ENCODE measurements around the gene SKAP2.

Gene SKAP2

GRCh38 chr7:26663874-26664273 is 200.5 kb downstream of the SKAP2 start:
- no peaks in the 10 kb centered on the region for H3K9me3 ChIP-seq (ENCODE audit: insufficient read depth, low read length, severe bottlenecking)
- TF ChIP-seq CTCF (IDR thresholded peaks at IDR 0.05; ENCODE audit: borderline replicate concordance, extremely low read depth, low read length, poor library complexity, severe bottlenecking), result no peak
- no peak for TF ChIP-seq EZH2 (IDR thresholded peaks at IDR 0.05; ENCODE audit: borderline replicate concordance, low read depth, low read length, severe bottlenecking)
- H3K36me3 ChIP-seq (ENCODE audit: insufficient read depth, low read length), result no peaks in the 10 kb centered on the region
- no peaks in the 10 kb centered on the region for H4K20me1 ChIP-seq (ENCODE audit: insufficient read depth, low read length)
- no peak overlapping the region for H3K4me3 ChIP-seq (ENCODE audit: low read depth in 1 of 2, low read length in 2 of 2)
- H3K79me2 ChIP-seq (ENCODE audit: insufficient read depth, low read length), result no peaks in the 10 kb centered on the region
- H3K27me3 ChIP-seq (ENCODE audit: insufficient read depth, low read length, poor library complexity), result no peaks in the 10 kb centered on the region
- DNase-seq (no peak), ATAC-seq (ENCODE audit: insufficient read depth, low read depth) (no peak)
- H3K4me2 ChIP-seq (ENCODE audit: insufficient read depth, low read length), result no peak overlapping the region
- no peak overlapping the region for H3K27ac ChIP-seq (ENCODE audit: low read length)
- H3K4me1 ChIP-seq (ENCODE audit: insufficient read depth, low read length), result peaks cover 23% of the 10 kb centered on the region
- no peak overlapping the region for H3K9ac ChIP-seq (ENCODE audit: low read depth, low read length)
- no peak overlapping the region for H2AFZ ChIP-seq (ENCODE audit: low read depth, low read length)

DNA sequence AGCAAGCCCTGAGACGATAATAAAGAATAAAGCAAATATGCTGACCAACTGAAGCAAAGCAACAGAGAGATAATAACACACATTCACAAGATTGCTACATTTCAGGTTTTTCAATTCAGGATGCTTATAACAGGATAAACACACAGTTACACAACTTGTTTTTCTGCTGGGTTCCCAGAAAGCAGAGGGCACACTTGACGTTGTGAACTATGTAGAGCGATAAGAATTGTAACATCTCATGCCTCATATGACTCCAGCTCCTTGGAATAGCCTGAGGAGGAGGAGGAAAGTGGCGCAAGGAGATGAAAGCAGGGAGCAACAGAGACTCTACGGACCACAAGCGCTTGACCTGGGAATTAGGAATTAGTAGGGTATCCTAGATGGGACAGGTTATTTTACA is 201.7 kb downstream of the SKAP2 start:
- no peak overlapping the region for H2AFZ ChIP-seq (ENCODE audit: low read depth, low read length)
- no peaks in the 10 kb centered on the region for H3K27me3 ChIP-seq (ENCODE audit: insufficient read depth, low read length, poor library complexity)
- DNase-seq, result no peak
- no peaks in the 10 kb centered on the region for H4K20me1 ChIP-seq (ENCODE audit: insufficient read depth, low read length)
- TF ChIP-seq EZH2 (IDR thresholded peaks at IDR 0.05; ENCODE audit: borderline replicate concordance, low read depth, low read length, severe bottlenecking) (no peak), CTCF (IDR thresholded peaks at IDR 0.05; ENCODE audit: borderline replicate concordance, extremely low read depth, low read length, poor library complexity, severe bottlenecking) (no peak)
- H3K79me2 ChIP-seq (ENCODE audit: insufficient read depth, low read length), result no peaks in the 10 kb centered on the region
- no peak overlapping the region for H3K4me2 ChIP-seq (ENCODE audit: insufficient read depth, low read length)
- no peaks in the 10 kb centered on the region for H3K36me3 ChIP-seq (ENCODE audit: insufficient read depth, low read length)
- no peak overlapping the region for H3K4me3 ChIP-seq (ENCODE audit: low read depth in 1 of 2, low read length in 2 of 2)
- H3K9ac ChIP-seq (ENCODE audit: low read depth, low read length), result no peak overlapping the region
- ATAC-seq (ENCODE audit: insufficient read depth, low read depth), result no peak
- H3K27ac ChIP-seq (ENCODE audit: low read length), result no peak overlapping the region
- H3K9me3 ChIP-seq (ENCODE audit: insufficient read depth, low read length, severe bottlenecking), result no peaks in the 10 kb centered on the region
- H3K4me1 ChIP-seq (ENCODE audit: insufficient read depth, low read length), result peaks cover 23% of the 10 kb centered on the region

GRCh38 chr7:26659121-26659520 is 205.3 kb downstream of the SKAP2 start:
- H2AFZ ChIP-seq (ENCODE audit: low read depth, low read length), result no peak overlapping the region
- H3K9me3 ChIP-seq (ENCODE audit: insufficient read depth, low read length, severe bottlenecking), result no peaks in the 10 kb centered on the region
- no peak for TF ChIP-seq EZH2 (IDR thresholded peaks at IDR 0.05; ENCODE audit: borderline replicate concordance, low read depth, low read length, severe bottlenecking)
- ATAC-seq (ENCODE audit: insufficient read depth, low read depth), result no peak
- H4K20me1 ChIP-seq (ENCODE audit: insufficient read depth, low read length), result no peaks in the 10 kb centered on the region
- H3K27me3 ChIP-seq (ENCODE audit: insufficient read depth, low read length, poor library complexity), result no peaks in the 10 kb centered on the region
- no peaks in the 10 kb centered on the region for H3K79me2 ChIP-seq (ENCODE audit: insufficient read depth, low read length)
- H3K4me2 ChIP-seq (ENCODE audit: insufficient read depth, low read length), result no peak overlapping the region
- no peak overlapping the region for H3K4me3 ChIP-seq (ENCODE audit: low read depth in 1 of 2, low read length in 2 of 2)
- H3K36me3 ChIP-seq (ENCODE audit: insufficient read depth, low read length), result no peaks in the 10 kb centered on the region
- no peak overlapping the region for H3K27ac ChIP-seq (ENCODE audit: low read length)
- no peaks in the 10 kb centered on the region; the same call in 1 of the 2 replicates for H3K4me1 ChIP-seq (ENCODE audit: insufficient read depth, low read length)
- H3K9ac ChIP-seq (ENCODE audit: low read depth, low read length), result no peak overlapping the region
- no peak for DNase-seq

DNA sequence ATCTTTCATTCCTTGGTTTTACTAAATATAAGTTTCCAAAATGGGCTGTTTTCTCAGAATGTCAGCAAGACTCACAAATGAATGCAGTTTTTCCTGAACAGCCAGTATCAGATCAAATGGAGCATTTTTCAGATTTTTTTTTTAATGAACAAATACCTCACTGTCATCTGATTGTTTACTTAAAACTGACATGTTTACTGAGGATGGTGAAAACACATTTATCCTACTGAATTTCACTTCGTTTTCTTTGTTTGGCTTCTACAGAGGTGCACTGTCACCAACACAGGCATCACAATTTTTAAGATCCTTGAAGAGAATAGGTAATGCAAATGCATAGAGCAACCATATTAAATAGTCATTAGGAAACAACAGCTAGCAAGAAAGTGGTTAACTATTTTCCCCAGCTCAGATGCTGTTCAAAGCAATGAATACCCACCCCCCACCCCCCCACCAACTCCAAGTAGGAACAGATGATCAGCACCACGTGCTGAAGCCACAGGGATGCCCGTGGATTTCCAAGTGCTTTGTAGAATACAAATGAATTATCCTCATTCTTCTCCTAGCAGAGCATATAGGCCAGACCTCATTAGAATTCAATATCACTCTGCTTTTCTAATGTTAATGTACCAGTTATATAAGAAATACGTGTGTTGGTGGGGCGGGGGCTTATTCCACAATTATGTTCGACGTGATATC is 205.9 kb downstream of the SKAP2 start:
- ATAC-seq (ENCODE audit: insufficient read depth, low read depth) (no peak), DNase-seq (no peak)
- H2AFZ ChIP-seq (ENCODE audit: low read depth, low read length), result no peak overlapping the region
- no peak overlapping the region for H3K4me3 ChIP-seq (ENCODE audit: low read depth in 1 of 2, low read length in 2 of 2)
- H3K4me2 ChIP-seq (ENCODE audit: insufficient read depth, low read length), result no peak overlapping the region
- H4K20me1 ChIP-seq (ENCODE audit: insufficient read depth, low read length), result no peaks in the 10 kb centered on the region
- H3K9me3 ChIP-seq (ENCODE audit: insufficient read depth, low read length, severe bottlenecking), result no peaks in the 10 kb centered on the region
- no peaks in the 10 kb centered on the region for H3K79me2 ChIP-seq (ENCODE audit: insufficient read depth, low read length)
- no peak overlapping the region for H3K9ac ChIP-seq (ENCODE audit: low read depth, low read length)
- H3K36me3 ChIP-seq (ENCODE audit: insufficient read depth, low read length), result no peaks in the 10 kb centered on the region
- no peak for TF ChIP-seq EZH2 (IDR thresholded peaks at IDR 0.05; ENCODE audit: borderline replicate concordance, low read depth, low read length, severe bottlenecking)
- TF ChIP-seq CTCF (IDR thresholded peaks at IDR 0.05; ENCODE audit: borderline replicate concordance, extremely low read depth, low read length, poor library complexity, severe bottlenecking), result no peak
- H3K27me3 ChIP-seq (ENCODE audit: insufficient read depth, low read length, poor library complexity), result no peaks in the 10 kb centered on the region
- H3K4me1 ChIP-seq (ENCODE audit: insufficient read depth, low read length), result no peaks in the 10 kb centered on the region
- H3K27ac ChIP-seq (ENCODE audit: low read length), result no peak overlapping the region
